ENCODE measurements around the gene SRL.

SRL gene

DNA sequence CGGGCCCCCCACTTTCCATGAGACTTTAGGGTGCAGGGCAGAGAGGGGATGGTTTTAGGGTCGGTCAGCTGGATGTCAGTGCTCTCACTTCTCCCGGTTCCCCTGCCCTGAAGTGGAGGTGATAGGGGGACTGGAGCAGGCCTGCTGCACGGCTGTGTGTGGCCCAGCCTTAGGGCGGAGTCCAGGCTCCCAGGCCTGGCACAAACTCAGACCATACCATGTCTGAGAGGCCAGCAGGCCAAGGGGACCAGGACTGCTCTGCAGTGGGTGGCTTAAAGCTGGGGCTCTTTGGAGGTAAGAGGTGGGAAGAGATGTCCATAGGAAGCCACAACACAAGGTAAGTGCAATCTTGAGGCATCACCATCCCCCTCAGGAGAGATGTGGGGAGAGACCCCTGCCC, 22.7 kb upstream of the SRL start (continued):
- TF ChIP-seq PPARA (CRISPR knock-in tag; IDR thresholded peaks at IDR 0.05; ENCODE audit: borderline replicate concordance): no peak
- TF ChIP-seq, protein P1, sequence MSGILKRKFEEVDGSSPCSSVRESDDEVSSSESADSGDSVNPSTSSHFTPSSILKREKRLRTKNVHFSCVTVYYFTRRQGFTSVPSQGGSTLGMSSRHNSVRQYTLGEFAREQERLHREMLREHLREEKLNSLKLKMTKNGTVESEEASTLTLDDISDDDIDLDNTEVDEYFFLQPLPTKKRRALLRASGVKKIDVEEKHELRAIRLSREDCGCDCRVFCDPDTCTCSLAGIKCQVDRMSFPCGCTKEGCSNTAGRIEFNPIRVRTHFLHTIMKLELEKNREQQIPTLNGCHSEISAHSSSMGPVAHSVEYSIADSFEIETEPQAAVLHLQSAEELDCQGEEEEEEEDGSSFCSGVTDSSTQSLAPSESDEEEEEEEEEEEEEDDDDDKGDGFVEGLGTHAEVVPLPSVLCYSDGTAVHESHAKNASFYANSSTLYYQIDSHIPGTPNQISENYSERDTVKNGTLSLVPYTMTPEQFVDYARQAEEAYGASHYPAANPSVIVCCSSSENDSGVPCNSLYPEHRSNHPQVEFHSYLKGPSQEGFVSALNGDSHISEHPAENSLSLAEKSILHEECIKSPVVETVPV (CRISPR knock-in tag; IDR thresholded peaks at IDR 0.05): no peak
- no peak for TF ChIP-seq CSDC2 (CRISPR knock-in tag; IDR thresholded peaks at IDR 0.05)

DNA sequence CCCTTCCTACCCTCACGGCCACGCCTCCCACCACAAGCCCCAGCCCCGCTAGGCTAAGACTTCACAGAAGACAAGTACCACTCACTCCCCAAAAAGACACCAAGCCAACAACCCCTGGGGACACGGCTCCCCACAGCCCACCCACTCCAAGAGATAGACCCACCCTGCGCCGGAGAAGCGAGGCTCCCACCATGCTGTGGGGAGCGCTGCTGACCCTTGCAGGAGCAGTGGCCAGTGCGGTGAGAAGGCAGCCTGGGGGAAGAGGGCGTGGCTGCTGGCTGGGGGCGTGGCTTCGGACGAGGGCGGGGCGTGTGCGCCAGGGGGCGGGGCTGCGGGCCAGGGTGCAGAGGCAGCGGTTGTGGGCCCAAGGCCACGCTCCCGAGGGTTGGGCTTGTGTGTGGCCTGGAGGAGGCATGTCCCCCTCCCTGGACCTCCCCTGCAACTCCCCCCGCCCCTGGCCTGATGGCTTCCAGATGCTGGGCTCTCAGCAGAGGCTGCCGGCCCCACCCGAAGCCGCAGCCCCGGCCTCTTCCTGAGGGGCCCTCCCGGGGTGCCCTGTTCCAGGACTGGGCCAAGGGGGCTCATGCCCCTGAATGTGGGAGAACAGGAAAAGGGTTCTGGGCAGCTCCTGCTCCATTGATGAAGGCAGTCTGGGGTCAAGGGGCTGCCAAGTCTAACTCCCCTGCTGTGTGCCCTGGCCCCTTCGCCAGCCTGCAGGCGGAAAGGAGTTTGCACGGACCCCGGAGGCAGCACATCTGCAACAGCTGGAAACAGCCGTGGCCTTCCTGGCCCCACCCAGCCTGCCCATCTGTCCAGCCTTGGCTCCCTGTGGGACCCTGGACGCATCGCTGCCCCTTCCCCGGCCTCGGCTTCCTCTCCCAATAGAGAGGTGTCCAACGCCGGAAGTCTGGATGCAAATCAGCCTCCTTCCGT, 21.9 kb upstream of the SRL start:
- TF ChIP-seq PPARA (CRISPR knock-in tag; IDR thresholded peaks at IDR 0.05; ENCODE audit: borderline replicate concordance) (no peak), ZFP30 (CRISPR knock-in tag; IDR thresholded peaks at IDR 0.05) (no peak), TOX (CRISPR knock-in tag; IDR thresholded peaks at IDR 0.05; ENCODE audit: borderline replicate concordance) (no peak), ZNF8 (CRISPR knock-in tag; IDR thresholded peaks at IDR 0.05) (no peak), TCF4 (CRISPR knock-in tag; IDR thresholded peaks at IDR 0.05; ENCODE audit: borderline replicate concordance) (peak; percentile 79)
- TF ChIP-seq, protein P2, sequence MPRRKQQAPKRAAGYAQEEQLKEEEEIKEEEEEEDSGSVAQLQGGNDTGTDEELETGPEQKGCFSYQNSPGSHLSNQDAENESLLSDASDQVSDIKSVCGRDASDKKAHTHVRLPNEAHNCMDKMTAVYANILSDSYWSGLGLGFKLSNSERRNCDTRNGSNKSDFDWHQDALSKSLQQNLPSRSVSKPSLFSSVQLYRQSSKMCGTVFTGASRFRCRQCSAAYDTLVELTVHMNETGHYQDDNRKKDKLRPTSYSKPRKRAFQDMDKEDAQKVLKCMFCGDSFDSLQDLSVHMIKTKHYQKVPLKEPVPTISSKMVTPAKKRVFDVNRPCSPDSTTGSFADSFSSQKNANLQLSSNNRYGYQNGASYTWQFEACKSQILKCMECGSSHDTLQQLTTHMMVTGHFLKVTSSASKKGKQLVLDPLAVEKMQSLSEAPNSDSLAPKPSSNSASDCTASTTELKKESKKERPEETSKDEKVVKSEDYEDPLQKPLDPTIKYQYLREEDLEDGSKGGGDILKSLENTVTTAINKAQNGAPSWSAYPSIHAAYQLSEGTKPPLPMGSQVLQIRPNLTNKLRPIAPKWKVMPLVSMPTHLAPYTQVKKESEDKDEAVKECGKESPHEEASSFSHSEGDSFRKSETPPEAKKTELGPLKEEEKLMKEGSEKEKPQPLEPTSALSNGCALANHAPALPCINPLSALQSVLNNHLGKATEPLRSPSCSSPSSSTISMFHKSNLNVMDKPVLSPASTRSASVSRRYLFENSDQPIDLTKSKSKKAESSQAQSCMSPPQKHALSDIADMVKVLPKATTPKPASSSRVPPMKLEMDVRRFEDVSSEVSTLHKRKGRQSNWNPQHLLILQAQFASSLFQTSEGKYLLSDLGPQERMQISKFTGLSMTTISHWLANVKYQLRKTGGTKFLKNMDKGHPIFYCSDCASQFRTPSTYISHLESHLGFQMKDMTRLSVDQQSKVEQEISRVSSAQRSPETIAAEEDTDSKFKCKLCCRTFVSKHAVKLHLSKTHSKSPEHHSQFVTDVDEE (CRISPR knock-in tag; IDR thresholded peaks at IDR 0.05): no peak
- peak; percentile 95 for ATAC-seq

GRCh38 chr16:4262303-4262835, 20.5 kb upstream of the SRL start:
- TF ChIP-seq ZC3H10 (CRISPR knock-in tag; IDR thresholded peaks at IDR 0.05) (no peak), RARB (CRISPR knock-in tag; IDR thresholded peaks at IDR 0.05) (no peak), ZNF8 (CRISPR knock-in tag; IDR thresholded peaks at IDR 0.05) (no peak), PPARA (CRISPR knock-in tag; IDR thresholded peaks at IDR 0.05; ENCODE audit: borderline replicate concordance) (no peak), ESRRG (CRISPR knock-in tag; IDR thresholded peaks at IDR 0.05) (no peak), TOX (CRISPR knock-in tag; IDR thresholded peaks at IDR 0.05; ENCODE audit: borderline replicate concordance) (no peak), OSR1 (CRISPR knock-in tag; IDR thresholded peaks at IDR 0.05) (no peak), ZFP30 (CRISPR knock-in tag; IDR thresholded peaks at IDR 0.05) (no peak), ISL1 (CRISPR knock-in tag; IDR thresholded peaks at IDR 0.05) (no peak), TCF4 (CRISPR knock-in tag; IDR thresholded peaks at IDR 0.05; ENCODE audit: borderline replicate concordance) (no peak), ZNF70 (CRISPR knock-in tag; IDR thresholded peaks at IDR 0.05) (no peak), ZNF565 (CRISPR knock-in tag; conservative IDR thresholded peaks at IDR 0.05; ENCODE audit: low read depth) (no peak)
- TF ChIP-seq, protein P3, sequence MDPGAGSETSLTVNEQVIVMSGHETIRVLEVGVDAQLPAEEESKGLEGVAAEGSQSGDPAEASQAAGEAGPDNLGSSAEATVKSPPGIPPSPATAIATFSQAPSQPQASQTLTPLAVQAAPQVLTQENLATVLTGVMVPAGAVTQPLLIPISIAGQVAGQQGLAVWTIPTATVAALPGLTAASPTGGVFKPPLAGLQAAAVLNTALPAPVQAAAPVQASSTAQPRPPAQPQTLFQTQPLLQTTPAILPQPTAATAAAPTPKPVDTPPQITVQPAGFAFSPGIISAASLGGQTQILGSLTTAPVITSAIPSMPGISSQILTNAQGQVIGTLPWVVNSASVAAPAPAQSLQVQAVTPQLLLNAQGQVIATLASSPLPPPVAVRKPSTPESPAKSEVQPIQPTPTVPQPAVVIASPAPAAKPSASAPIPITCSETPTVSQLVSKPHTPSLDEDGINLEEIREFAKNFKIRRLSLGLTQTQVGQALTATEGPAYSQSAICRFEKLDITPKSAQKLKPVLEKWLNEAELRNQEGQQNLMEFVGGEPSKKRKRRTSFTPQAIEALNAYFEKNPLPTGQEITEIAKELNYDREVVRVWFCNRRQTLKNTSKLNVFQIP (CRISPR knock-in tag; IDR thresholded peaks at IDR 0.05; ENCODE audit: borderline replicate concordance, low read depth): no peak
- TF ChIP-seq, protein P4, sequence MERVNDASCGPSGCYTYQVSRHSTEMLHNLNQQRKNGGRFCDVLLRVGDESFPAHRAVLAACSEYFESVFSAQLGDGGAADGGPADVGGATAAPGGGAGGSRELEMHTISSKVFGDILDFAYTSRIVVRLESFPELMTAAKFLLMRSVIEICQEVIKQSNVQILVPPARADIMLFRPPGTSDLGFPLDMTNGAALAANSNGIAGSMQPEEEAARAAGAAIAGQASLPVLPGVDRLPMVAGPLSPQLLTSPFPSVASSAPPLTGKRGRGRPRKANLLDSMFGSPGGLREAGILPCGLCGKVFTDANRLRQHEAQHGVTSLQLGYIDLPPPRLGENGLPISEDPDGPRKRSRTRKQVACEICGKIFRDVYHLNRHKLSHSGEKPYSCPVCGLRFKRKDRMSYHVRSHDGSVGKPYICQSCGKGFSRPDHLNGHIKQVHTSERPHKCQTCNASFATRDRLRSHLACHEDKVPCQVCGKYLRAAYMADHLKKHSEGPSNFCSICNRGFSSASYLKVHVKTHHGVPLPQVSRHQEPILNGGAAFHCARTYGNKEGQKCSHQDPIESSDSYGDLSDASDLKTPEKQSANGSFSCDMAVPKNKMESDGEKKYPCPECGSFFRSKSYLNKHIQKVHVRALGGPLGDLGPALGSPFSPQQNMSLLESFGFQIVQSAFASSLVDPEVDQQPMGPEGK (CRISPR knock-in tag; IDR thresholded peaks at IDR 0.05; ENCODE audit: borderline replicate concordance): no peak
- TF ChIP-seq, protein P2 (CRISPR knock-in tag; IDR thresholded peaks at IDR 0.05): no peak
- no peak for ATAC-seq

Measured in SK-N-SH treated with all-trans-retinoic acid at 6 μM for 48 hours (cell line).